Endothelial cell of umbilical vein (primary cell): Measurements from ENCODE around the gene GGA3. TPM values are rescaled to one million over a fixed set of nuclear protein-coding genes. Genes with fewer than 3 reads are reported as not detected.

ENCODE experiments used
- BruUV-seq: library from RNA; stranded (reverse); fragments of 400-500 nt; replicated peaks from 2 replicates; lab custom pipeline; 2021; lab: Mats Ljungman, UMichigan
- CTCF ChIA-PET: fragments of 300-600, 350-600 bp; sonication (Branson Sonifier 250); formaldehyde crosslinking; loops from one replicate; lab custom pipeline; 2021; ENCODE audit warnings: antibody characterized with exemption, inconsistent platforms; lab: Charles Lee
- POLR2A ChIA-PET: fragments of 300-600, 350-600 bp; sonication (Branson Sonifier 250); formaldehyde crosslinking; loops from one replicate; lab custom pipeline; 2021; ENCODE audit warnings: antibody characterized with exemption, inconsistent platforms; lab: Charles Lee
- DNase-seq: peaks from one replicate; pipeline ENCODE4 v3.0.0-alpha.2; 2011; ENCODE audit warnings: low read depth, low spot score
- FAIRE-seq: peaks from 2 replicates; lab custom pipeline; 2011; peaks lifted over from hg19 to GRCh38; lab: Jason Lieb, UNC
- H2AFZ ChIP-seq: 2 replicates; pipeline ENCODE4 v1.6.0; 2012; ENCODE audit warnings: low read depth, low read length, control low read depth, inconsistent platforms
- H3K27ac ChIP-seq: 2 replicates; pipeline ENCODE4 v1.5.1; 2011; ENCODE audit warnings: low read depth, mild to moderate bottlenecking, control low read depth, low read length, moderate library complexity; ENCODE audit not compliant: insufficient read depth
- H3K27me3 ChIP-seq, 2 experiments: 2 replicates each; pipeline versions ENCODE4 v1.6.0 to v1.6.1; 2011; ENCODE audit warnings: low read length in 2 of 2, mixed read lengths in 1 of 2; ENCODE audit not compliant: control insufficient read depth in 2 of 2, insufficient read depth in 2 of 2
- H3K36me3 ChIP-seq, 2 experiments: 2 replicates in 1 of 2; 3 replicates in 1 of 2; pipeline ENCODE4 v1.5.1; 2011; ENCODE audit warnings: low read length in 2 of 2, mild to moderate bottlenecking in 1 of 2, moderate library complexity in 1 of 2; ENCODE audit not compliant: control insufficient read depth in 2 of 2, insufficient read depth in 2 of 2; ENCODE audit errors: extremely low read depth in 1 of 2
- H3K4me1 ChIP-seq: 3 replicates; pipeline ENCODE4 v1.5.1; 2011; ENCODE audit warnings: mild to moderate bottlenecking, low read length; ENCODE audit not compliant: control insufficient read depth, insufficient read depth; ENCODE audit errors: extremely low read depth
- H3K4me2 ChIP-seq: 2 replicates; pipeline ENCODE4 v1.6.1; 2011; ENCODE audit warnings: low read length, control low read depth, mixed read lengths; ENCODE audit not compliant: insufficient read depth
- H3K4me3 ChIP-seq, 3 experiments: fragments of 200-600 bp in 1 of 3; sonication (generic), shearing (Covaris generic) in 1 of 3; replicated peaks in 1 of 3; 2 replicates each; pipeline ENCODE4 v1.5.1; 2011 to 2016; ENCODE audit warnings: control low read depth in 3 of 3, low read length in 3 of 3, mild to moderate bottlenecking in 2 of 3, inconsistent platforms in 1 of 3, low read depth in 1 of 3, moderate library complexity in 1 of 3; ENCODE audit not compliant: insufficient read depth in 1 of 3
- H3K79me2 ChIP-seq: 2 replicates; pipeline ENCODE4 v1.6.0; 2012; ENCODE audit warnings: low read length, inconsistent platforms; ENCODE audit not compliant: control insufficient read depth, insufficient read depth
- H3K9ac ChIP-seq: replicated peaks from 2 replicates; pipeline ENCODE3; 2011; ENCODE audit warnings: low read length, control low read depth; ENCODE audit not compliant: insufficient read depth; ENCODE audit errors: extremely low read depth
- H3K9me1 ChIP-seq: replicated peaks from 3 replicates; pipeline ENCODE4 v1.6.0; 2011; ENCODE audit warnings: mild to moderate bottlenecking, low read length; ENCODE audit not compliant: control insufficient read depth, insufficient read depth; ENCODE audit errors: extremely low read depth
- H3K9me3 ChIP-seq: replicated peaks from 2 replicates; pipeline ENCODE4 v1.5.1; 2012; ENCODE audit warnings: low read length, inconsistent platforms; ENCODE audit not compliant: control insufficient read depth, insufficient read depth
- H4K20me1 ChIP-seq: replicated peaks from 2 replicates; pipeline ENCODE3; 2011; ENCODE audit warnings: mild to moderate bottlenecking, low read length; ENCODE audit not compliant: control insufficient read depth, insufficient read depth; ENCODE audit errors: extremely low read depth
- EZH2 ChIP-seq: IDR thresholded peaks from 2 replicates; pipeline ENCODE4 v1.6.1; 2012; ENCODE audit warnings: borderline replicate concordance, low read depth, mild to moderate bottlenecking, moderate library complexity, low read length, inconsistent platforms; ENCODE audit not compliant: severe bottlenecking
- FOS ChIP-seq: IDR thresholded peaks from 2 replicates; pipeline ENCODE4 v1.6.1; 2011; ENCODE audit warnings: mild to moderate bottlenecking, low read length, moderate library complexity, borderline replicate concordance; ENCODE audit not compliant: insufficient read depth
- GATA2 ChIP-seq: IDR thresholded peaks from 2 replicates; pipeline ENCODE4 v1.7.0; 2011; ENCODE audit warnings: low read depth, mild to moderate bottlenecking, moderate library complexity, mixed read lengths, low read length; ENCODE audit not compliant: insufficient read length, insufficient read depth
- JUN ChIP-seq: IDR thresholded peaks from 2 replicates; pipeline ENCODE4 v1.6.1; 2011; ENCODE audit warnings: borderline replicate concordance, low read depth; ENCODE audit not compliant: insufficient read length, insufficient read depth
- MYC ChIP-seq: IDR thresholded peaks from one replicate; pipeline ENCODE4 v1.6.1; 2011; ENCODE audit warnings: mild to moderate bottlenecking, low read depth, low read length
- POLR2A ChIP-seq: IDR thresholded peaks from 2 replicates; pipeline ENCODE4 v1.6.1; 2012; ENCODE audit warnings: low read depth, mild to moderate bottlenecking, control low read depth, low read length
- POLR2AphosphoS5 ChIP-seq: IDR thresholded peaks from 2 replicates; pipeline ENCODE4 v1.6.1; 2012; ENCODE audit warnings: low read depth, mild to moderate bottlenecking, control low read depth, low read length, moderate library complexity; ENCODE audit not compliant: insufficient read depth
- dilution Hi-C: fragments of 300-500 bp; cut with MboI; formaldehyde crosslinking; loops from one replicate; pipeline ENCODE4 v1.15.0; 2019; ENCODE audit warnings: low sequenced_read_pairs; ENCODE audit not compliant: extremely low pct_ligation_motif_present
- intact Hi-C: fragments of 100-400 bp; cut with micrococcal nuclease; formaldehyde crosslinking; loops from one replicate; pipeline ENCODE4 v1.10.0; 2022
- polyA plus RNA-seq, 4 experiments: library from polyadenylated mRNA; depleted of rRNA in 3 of 4; stranded (reverse) in 3 of 4; unstranded in 1 of 4; fragments of >200 nt; gene quantifications; 2 replicates each; pipeline versions ENCODE4 v1.2.1 to v1.2.3, GENCODE V29; 2011 to 2012; ENCODE audit warnings: missing spikeins in 1 of 4
- total RNA-seq: library from RNA; stranded (reverse); gene quantifications from 2 replicates; pipeline ENCODE4 v1.2.3, GENCODE V29; 2021
- TF ChIP-seq, protein P1 (sequence below), 2 donors: IDR thresholded peaks; 1 replicate in 1 of 2; 2 replicates in 1 of 2; pipeline ENCODE4 v1.5.1; 2011; ENCODE audit warnings: low read length in 2 of 2, mild to moderate bottlenecking in 2 of 2, moderate library complexity in 2 of 2, control low read depth in 1 of 2, inconsistent platforms in 1 of 2, low read depth in 1 of 2; ENCODE audit not compliant: insufficient read depth in 1 of 2; ENCODE audit errors: extremely low read depth in 1 of 2
- TF ChIP-seq, protein P2 (sequence below): IDR thresholded peaks from 2 replicates; pipeline ENCODE4 v1.6.1; 2011; ENCODE audit not compliant: insufficient read depth, insufficient read length

GGA3 gene
- total and polyA plus RNA-seq, 2 donors (not counting 3 experiments of a cell fraction or from before 2014, with no cell fraction given): 41.2 to 62.9 TPM

DNA sequence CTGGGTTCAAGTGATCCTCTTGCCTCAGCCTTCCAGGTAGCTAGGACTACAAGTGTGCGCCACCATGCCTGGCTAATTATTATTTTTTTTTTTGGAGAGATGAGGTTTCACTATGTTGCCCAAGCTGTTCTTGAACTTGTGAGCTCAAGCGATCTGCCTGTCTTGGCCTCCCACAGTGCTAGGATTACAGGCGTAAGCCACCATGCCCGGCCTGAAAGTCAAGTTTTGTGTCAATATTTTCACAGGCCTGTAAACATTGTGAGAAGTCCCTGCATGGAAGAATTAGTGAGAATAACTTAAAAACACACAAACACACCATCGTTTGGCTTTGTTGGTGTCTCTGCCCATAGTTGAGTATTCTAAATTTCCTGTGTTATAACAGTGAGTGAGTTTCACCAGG, 33.7 kb downstream of the GGA3 start:
- no peaks in the 10 kb centered on the region for H3K9me3 ChIP-seq
- ChIA-PET CTCF (interaction anchor here (1.7 to 2.9 kb wide), 3 partner anchors 12 to 114 kb away, joined by 6 to 20 read pairs (median 6); partner anchors contain the start of gene MIF4GD), POLR2A (interaction anchor here (0.5 kb wide), 1 partner anchor 16 kb away, joined by 3 read pairs; no protein-coding TSS in a partner anchor)
- no peaks in the 10 kb centered on the region for H3K27me3 ChIP-seq
- H3K9me1 ChIP-seq: no peaks in the 10 kb centered on the region
- DNase-seq (no peak), FAIRE-seq (no peak)
- no peaks in the 10 kb centered on the region for H3K79me2 ChIP-seq
- BruUV-seq: no TSS peak
- H3K9ac ChIP-seq: no peak overlapping the region
- H4K20me1 ChIP-seq: no peaks in the 10 kb centered on the region
- peaks cover 5 to 38% of the 10 kb centered on the region in 2 experiments for H3K36me3 ChIP-seq
- dilution Hi-C loops: no loop called here
- intact Hi-C loops: no loop called here
- no peak overlapping the region for H3K4me2 ChIP-seq
- no peaks in the 10 kb centered on the region for H3K4me1 ChIP-seq
- H3K27ac ChIP-seq: no peak overlapping the region
- TF ChIP-seq, protein P1, sequence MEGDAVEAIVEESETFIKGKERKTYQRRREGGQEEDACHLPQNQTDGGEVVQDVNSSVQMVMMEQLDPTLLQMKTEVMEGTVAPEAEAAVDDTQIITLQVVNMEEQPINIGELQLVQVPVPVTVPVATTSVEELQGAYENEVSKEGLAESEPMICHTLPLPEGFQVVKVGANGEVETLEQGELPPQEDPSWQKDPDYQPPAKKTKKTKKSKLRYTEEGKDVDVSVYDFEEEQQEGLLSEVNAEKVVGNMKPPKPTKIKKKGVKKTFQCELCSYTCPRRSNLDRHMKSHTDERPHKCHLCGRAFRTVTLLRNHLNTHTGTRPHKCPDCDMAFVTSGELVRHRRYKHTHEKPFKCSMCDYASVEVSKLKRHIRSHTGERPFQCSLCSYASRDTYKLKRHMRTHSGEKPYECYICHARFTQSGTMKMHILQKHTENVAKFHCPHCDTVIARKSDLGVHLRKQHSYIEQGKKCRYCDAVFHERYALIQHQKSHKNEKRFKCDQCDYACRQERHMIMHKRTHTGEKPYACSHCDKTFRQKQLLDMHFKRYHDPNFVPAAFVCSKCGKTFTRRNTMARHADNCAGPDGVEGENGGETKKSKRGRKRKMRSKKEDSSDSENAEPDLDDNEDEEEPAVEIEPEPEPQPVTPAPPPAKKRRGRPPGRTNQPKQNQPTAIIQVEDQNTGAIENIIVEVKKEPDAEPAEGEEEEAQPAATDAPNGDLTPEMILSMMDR (IDR thresholded peaks at IDR 0.05; ENCODE audit: extremely low read depth in 1 of 2, insufficient read depth in 1 of 2, low read depth in 1 of 2, low read length in 2 of 2): no peak
- TF ChIP-seq JUN: no peak
- TF ChIP-seq GATA2: no peak
- TF ChIP-seq, protein P2, sequence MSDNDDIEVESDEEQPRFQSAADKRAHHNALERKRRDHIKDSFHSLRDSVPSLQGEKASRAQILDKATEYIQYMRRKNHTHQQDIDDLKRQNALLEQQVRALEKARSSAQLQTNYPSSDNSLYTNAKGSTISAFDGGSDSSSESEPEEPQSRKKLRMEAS: no peak
- TF ChIP-seq POLR2AphosphoS5: no peak
- TF ChIP-seq MYC: no peak
- no peak for TF ChIP-seq FOS
- no peak for TF ChIP-seq EZH2
- TF ChIP-seq POLR2A: no peak
- H3K4me3 ChIP-seq: no peak overlapping the region
- no peak overlapping the region for H2AFZ ChIP-seq
